Measurements from ENCODE around the gene SAP25. TPM values are rescaled to one million over a fixed set of nuclear protein-coding genes. Genes with fewer than 3 reads are reported as not detected.

The SAP25 gene
- total RNA-seq (under 1 TPM in 1 of 2 donors, not detected in 1; 0.33 TPM), polyA plus RNA-seq (under 1 TPM; 0.56 to 0.84 TPM)

GRCh38 chr7:100573691-100574361 lies at the start of gene SAP25:
TSS of gene SAP25 (minus strand) at chr7:100573900. CDS start at chr7:100573742, 158 bp downstream.
- Histone ChIP-seq H3K27ac (ENCODE audit: low read depth in 1 of 2, low read length in 2 of 2) (peak within 1 kb of the TSS in 1 of 2 donors; percentile 50), H3K9ac (ENCODE audit: low read depth in 1 of 2, low read length in 2 of 2) (no peak within 1 kb of the TSS), H3K9me3 (ENCODE audit: control insufficient read depth in 4 of 4, low read length in 3 of 4) (no peaks in the 10 kb centered on the region), H3K36me3 (ENCODE audit: control insufficient read depth in 4 of 4, insufficient read depth in 3 of 4, low read depth in 1 of 4, low read length in 3 of 4) (peaks cover 12 to 27% (median 15%) of the 10 kb centered on the region in 4 donors), H3K4me3 (ENCODE audit: low read depth in 1 of 3, low read length in 3 of 3) (no peak within 1 kb of the TSS), H3K27me3 (ENCODE audit: control insufficient read depth in 4 of 4, insufficient read depth in 4 of 4, low read length in 3 of 4) (no peaks in the 10 kb centered on the region), H3K4me1 (ENCODE audit: control insufficient read depth in 4 of 4, insufficient read depth in 4 of 4, low read length in 3 of 4) (peaks cover 4 to 36% (median 22%) of the 10 kb centered on the region in 4 donors)
- no peak for DNase-seq (ENCODE audit: low spot score)
- 92% methylated on average over 70 of the region's 70 CpGs for WGBS
- TF ChIP-seq CTCF (IDR thresholded peaks at IDR 0.05; ENCODE audit: low read depth, low read length, missing input control) (peak; percentile 14), EGR1 (IDR thresholded peaks at IDR 0.05; ENCODE audit: low read depth in 2 of 2) (no peak)

GRCh38 chr7:100621554-100621953 lies 47.9 kb upstream of the SAP25 start:
- TF ChIP-seq SP1 (IDR thresholded peaks at IDR 0.05) (peak; percentile 77), TAF1 (conservative IDR thresholded peaks at IDR 0.05) (no peak), HNF4G (IDR thresholded peaks at IDR 0.05) (peak; percentile 52), ZBTB33 (IDR thresholded peaks at IDR 0.05) (no peak), RAD21 (IDR thresholded peaks at IDR 0.05) (peak; percentile 14 to 26), NR2F2 (IDR thresholded peaks at IDR 0.05) (no peak), FOXA2 (IDR thresholded peaks at IDR 0.05) (peak; percentile 89), REST (IDR thresholded peaks at IDR 0.05) (peak; percentile 26), HNF4A (conservative IDR thresholded peaks at IDR 0.05) (peak; percentile 87 to 88), EGR1 (IDR thresholded peaks at IDR 0.05; ENCODE audit: low read depth in 2 of 2) (peak in 1 of 2 donors; percentile 55), JUND (IDR thresholded peaks at IDR 0.05) (peak in 1 of 2 donors; percentile 19), MAX (IDR thresholded peaks at IDR 0.05) (peak; percentile 41), GABPA (IDR thresholded peaks at IDR 0.05 in 1 of 2, conservative IDR thresholded peaks at IDR 0.05 in 1 of 2) (peak in 1 of 2 donors; percentile 37), ATF3 (IDR thresholded peaks at IDR 0.05) (no peak), RXRA (IDR thresholded peaks at IDR 0.05) (peak; percentile 71 to 80), YY1 (IDR thresholded peaks at IDR 0.05) (no peak), CTCF (IDR thresholded peaks at IDR 0.05; ENCODE audit: low read depth, low read length, missing input control) (no peak), FOXA1 (IDR thresholded peaks at IDR 0.05) (peak; percentile 86)
- H3K27me3 ChIP-seq (ENCODE audit: control insufficient read depth in 4 of 4, insufficient read depth in 4 of 4, low read length in 3 of 4): no peaks in the 10 kb centered on the region
- H3K4me1 ChIP-seq (ENCODE audit: control insufficient read depth in 4 of 4, insufficient read depth in 4 of 4, low read length in 3 of 4): peaks cover 0 to 34% (median 29%) of the 10 kb centered on the region in 4 donors
- no peak for DNase-seq (ENCODE audit: low spot score)
- H3K9me3 ChIP-seq (ENCODE audit: control insufficient read depth in 4 of 4, low read length in 3 of 4): no peaks in the 10 kb centered on the region
- peak overlapping the region; percentile 61 to 75 for H3K27ac ChIP-seq (ENCODE audit: low read depth in 1 of 2, low read length in 2 of 2)
- WGBS: 39% methylated on average over 8 of the region's 8 CpGs
- H3K36me3 ChIP-seq (ENCODE audit: control insufficient read depth in 4 of 4, insufficient read depth in 3 of 4, low read depth in 1 of 4, low read length in 3 of 4): peaks cover 2 to 22% (median 10%) of the 10 kb centered on the region in 4 donors
- peak overlapping the region in 1 of 2 donors; percentile 32 for H3K9ac ChIP-seq (ENCODE audit: low read depth in 1 of 2, low read length in 2 of 2)
- H3K4me3 ChIP-seq (ENCODE audit: low read depth in 1 of 3, low read length in 3 of 3): no peak overlapping the region
